ENCODE results near the gene DALRD3.

- TF ChIP-seq CTCF (conservative IDR thresholded peaks at IDR 0.05; ENCODE audit: low read depth, low read length), result no peak
- no peak for TF ChIP-seq EZH2 (IDR thresholded peaks at IDR 0.05; ENCODE audit: borderline replicate concordance, low read depth, low read length, poor library complexity, severe bottlenecking)
Observed at GRCh38 chr3:49021213-49021812, 2.9 kb upstream of the DALRD3 start.

All from A673 (cell line).